HepG2 (cell line): ENCODE measurements around the gene DOCK1. TPM values are rescaled to one million over a fixed set of nuclear protein-coding genes. Genes with fewer than 3 reads are reported as not detected.

Experiments used
- ATAC-seq: fragments of 200-7000 bp; cut with Tn5 transposase; 3 replicates; pipeline ENCODE4 v1.9.1; 2020; ENCODE audit warnings: mild to moderate bottlenecking, moderate library complexity
- BruUV-seq: library from RNA; stranded (reverse); fragments of 400-500 nt; replicated peaks from 2 replicates; lab custom pipeline; 2021; lab: Mats Ljungman, UMichigan
- CTCF ChIA-PET: fragments of 300-600 bp; formaldehyde crosslinking; extraction: SDS; loops from one replicate; lab custom pipeline; 2021; ENCODE audit warnings: low total read pairs, inconsistent platforms, low intra/inter-chr PET ratio; lab: Yijun Ruan, JAX
- POLR2A ChIA-PET: fragments of 350-600 bp; sonication (Branson Sonifier 250); formaldehyde crosslinking; loops from one replicate; lab custom pipeline; 2020; ENCODE audit warnings: antibody characterized with exemption, inconsistent platforms; lab: Yijun Ruan, JAX
- DNase-seq: peaks from one replicate; pipeline ENCODE4 v3.0.0-alpha.2; 2015; ENCODE audit warnings: low spot score
- FAIRE-seq: peaks from 3 replicates; lab custom pipeline; 2011; peaks lifted over from hg19 to GRCh38; lab: Jason Lieb, UNC
- H2AFZ ChIP-seq: one replicate; pipeline ENCODE4 v1.6.1; 2011; ENCODE audit warnings: low read length, inconsistent platforms
- H3K27ac ChIP-seq: fragments of 300-600 bp; 3 replicates; pipeline ENCODE4 v1.8.0; 2011; ENCODE audit warnings: mixed run types, mild to moderate bottlenecking, mixed read lengths, low read length, inconsistent platforms; ENCODE audit not compliant: insufficient read depth; ENCODE audit errors: extremely low read length
- H3K27me3 ChIP-seq, 2 experiments: fragments of 200-600 bp in 1 of 2; 2 replicates in 1 of 2; 3 replicates in 1 of 2; pipeline versions ENCODE4 v1.6.0 to v1.8.0; 2011; ENCODE audit warnings: low read length in 2 of 2, mild to moderate bottlenecking in 2 of 2, moderate library complexity in 2 of 2, inconsistent platforms in 1 of 2; ENCODE audit not compliant: insufficient read depth in 2 of 2, control insufficient read depth in 1 of 2
- H3K36me3 ChIP-seq, 2 experiments: fragments of 200-600 bp in 1 of 2; replicated peaks in 1 of 2; 2 replicates in 1 of 2; 3 replicates in 1 of 2; pipeline versions ENCODE4 v1.5.1 to v1.8.0; 2011; ENCODE audit warnings: low read length in 2 of 2, inconsistent platforms in 1 of 2; ENCODE audit not compliant: insufficient read depth in 2 of 2, control insufficient read depth in 1 of 2
- H3K4me1 ChIP-seq: 2 replicates; pipeline ENCODE4 v1.5.1; 2012; ENCODE audit warnings: low read length, inconsistent platforms; ENCODE audit not compliant: insufficient read depth
- H3K4me2 ChIP-seq: 2 replicates; pipeline ENCODE4 v1.6.0; 2011; ENCODE audit warnings: low read depth, low read length, inconsistent platforms
- H3K4me3 ChIP-seq, 3 experiments: fragments of 200-600 bp in 1 of 3; sonication (generic), shearing (Covaris generic) in 1 of 3; replicated peaks in 1 of 3; 2 replicates each; pipeline ENCODE4 v1.5.1; 2011 to 2016; ENCODE audit warnings: low read length in 3 of 3, inconsistent platforms in 2 of 3, low read depth in 2 of 3, mild to moderate bottlenecking in 2 of 3, control low read depth in 1 of 3, mixed read lengths in 1 of 3; ENCODE audit not compliant: insufficient read depth in 1 of 3
- H3K79me2 ChIP-seq: one replicate; pipeline ENCODE4 v1.6.1; 2011; ENCODE audit warnings: low read length, inconsistent platforms; ENCODE audit not compliant: insufficient read depth
- H3K9ac ChIP-seq: 2 replicates; pipeline ENCODE4 v1.6.0; 2011; ENCODE audit warnings: mild to moderate bottlenecking, low read depth, low read length, inconsistent platforms; ENCODE audit not compliant: insufficient read depth
- H3K9me3 ChIP-seq: 2 replicates; pipeline ENCODE4 v1.5.1; 2012; ENCODE audit warnings: mild to moderate bottlenecking, low read length
- H4K20me1 ChIP-seq: 2 replicates; pipeline ENCODE4 v1.6.0; 2011; ENCODE audit warnings: inconsistent platforms, mild to moderate bottlenecking, low read length, moderate library complexity; ENCODE audit not compliant: insufficient read depth
- CSRNP2 ChIP-seq: sonication (generic); formaldehyde crosslinking; conservative IDR thresholded peaks from 2 replicates; pipeline ENCODE4 v1.8.0; 2022; ENCODE audit warnings: low read depth, missing genetic modification reagents
- FOXK2 ChIP-seq: fragments of 450-650 bp; IDR thresholded peaks from 2 replicates; pipeline ENCODE4 v1.6.1; 2016
- GPN1 ChIP-seq: sonication (generic); formaldehyde crosslinking; IDR thresholded peaks from 2 replicates; pipeline ENCODE4 v1.5.1; 2020; ENCODE audit warnings: missing genetic modification reagents, borderline replicate concordance
- KAT8 ChIP-seq: IDR thresholded peaks from 2 replicates; pipeline ENCODE4 v1.6.1; 2016; ENCODE audit warnings: missing genetic modification reagents, missing compliant biosample characterization
- MYNN ChIP-seq: sonication (generic); formaldehyde crosslinking; IDR thresholded peaks from 2 replicates; pipeline ENCODE4 v1.4.0; 2020; ENCODE audit warnings: mild to moderate bottlenecking, low read depth, missing genetic modification reagents
- ZBTB33 ChIP-seq: sonication (generic); formaldehyde crosslinking; IDR thresholded peaks from 2 replicates; pipeline ENCODE4 v1.4.0; 2020; ENCODE audit warnings: missing genetic modification reagents
- ZBTB37 ChIP-seq: sonication (generic); formaldehyde crosslinking; IDR thresholded peaks from 2 replicates; pipeline ENCODE4 v1.4.0; 2020; ENCODE audit warnings: mild to moderate bottlenecking, missing genetic modification reagents
- ZBTB7B ChIP-seq: sonication (generic); formaldehyde crosslinking; IDR thresholded peaks from 2 replicates; pipeline ENCODE4 v1.4.0; 2020; ENCODE audit warnings: missing genetic modification reagents
- WGBS: methylation state at CpG from one replicate; pipeline ENCODE4 v1.1.6; 2017; ENCODE audit warnings: low lambda C conversion rate; 5-methylcytosine and 5-hydroxymethylcytosine counted together
- in situ Hi-C: cut with HindIII; loops from 2 replicates; pipeline ENCODE4 v1.10.0; 2017; ENCODE audit warnings: low pct_unique_long_range_greater_than_20kb; ENCODE audit not compliant: extremely low pct_ligation_motif_present
- intact Hi-C: fragments of 100-400 bp; cut with micrococcal nuclease; formaldehyde crosslinking; loops from one replicate; pipeline ENCODE4 v1.10.0; 2022; ENCODE audit not compliant: unreplicated experiment
- polyA plus RNA-seq, 8 experiments: library from polyadenylated mRNA; depleted of rRNA in 3 of 8; stranded (reverse) in 7 of 8; unstranded in 1 of 8; fragments of >200 nt; fragmentation: Illumina TruSeq in 4 of 8; extraction: Trizol in 4 of 8; gene quantifications; 2 replicates each; pipeline versions ENCODE4 v1.2.1 to v1.2.3, GENCODE V29; 2011 to 2016; ENCODE audit warnings: low read depth in 4 of 8, missing spikeins in 1 of 8, mixed read lengths in 1 of 8; ENCODE audit not compliant: insufficient read depth in 1 of 8
- total RNA-seq, 5 experiments: library from RNA; depleted of rRNA; stranded (reverse); fragments of >200 nt; fragmentation: Illumina TruSeq; extraction: Trizol; gene quantifications; 2 replicates each; pipeline ENCODE4 v1.2.3, GENCODE V29; 2016; ENCODE audit warnings: low read depth in 1 of 5

Gene DOCK1
- total and polyA plus RNA-seq, 2 of the 13 experiments (the other 11 are each of a cell fraction or from before 2014, with no cell fraction given) = 8.3 to 25.5 TPM

- no peak for TF ChIP-seq ZBTB37 (CRISPR knock-in tag)
- TF ChIP-seq KAT8 = no peak
- TF ChIP-seq ZBTB7B (CRISPR knock-in tag) = no peak
- no peak for TF ChIP-seq ZBTB33
- no peak for TF ChIP-seq GPN1 (CRISPR knock-in tag)
- TF ChIP-seq FOXK2 = no peak
Measured at GRCh38 chr10:127315888-127316287, 410.7 kb downstream of the DOCK1 start (continued).

- Histone ChIP-seq H3K4me3 (no peak overlapping the region), H3K4me2 (no peak overlapping the region), H3K9ac (no peak overlapping the region), H3K79me2 (no peaks in the 10 kb centered on the region), H3K27me3 (no peaks in the 10 kb centered on the region), H4K20me1 (no peaks in the 10 kb centered on the region), H2AFZ (no peak overlapping the region), H3K36me3 (no peaks in the 10 kb centered on the region; a peak in 1 of 5 replicates), H3K27ac (no peak overlapping the region), H3K9me3 (no peaks in the 10 kb centered on the region), H3K4me1 (no peaks in the 10 kb centered on the region)
- intact Hi-C loops (no loop called here), in situ Hi-C loops (no loop called here)
- DNase-seq = no peak
- 95% methylated on average over 4 of the region's 6 CpGs for WGBS
- ChIA-PET CTCF (no interaction called here), POLR2A (no interaction called here)
- no peak for ATAC-seq
- no TSS peak for BruUV-seq
- TF ChIP-seq MYNN (CRISPR knock-in tag) (no peak), CSRNP2 (CRISPR knock-in tag) (no peak)
- FAIRE-seq = no peak
Measured at GRCh38 chr10:127318396-127318795, 413.2 kb downstream of the DOCK1 start.
